Stimulated activated CD8-positive, alpha-beta memory T cell treated with anti-CD3 and anti-CD28 coated beads, Interleukin-15, amount 100 ng/mL, for 4 hours (primary cell): Measurements from ENCODE around the gene CDKAL1.

Experiments
- DNase-seq, 2 donors: peaks; one replicate each; pipeline ENCODE4 v3.0.0-alpha.2; 2020; ENCODE audit warnings: low read depth in 2 of 2

CDKAL1 gene

GRCh38 chr6:21201637-21202350 is 667.5 kb downstream of the CDKAL1 start:
- DNase-seq: no peak

GRCh38 chr6:21202521-21202920 is 668.3 kb downstream of the CDKAL1 start:
- no peak for DNase-seq

GRCh38 chr6:21204951-21205350 is 670.7 kb downstream of the CDKAL1 start:
- DNase-seq: no peak

GRCh38 chr6:21208081-21208795 is 674.0 kb downstream of the CDKAL1 start:
- no peak for DNase-seq

- DNase-seq: no peak
These were observed 674.5 kb downstream of the CDKAL1 start for GRCh38 chr6:21208796-21209186.

GRCh38 chr6:21213492-21213891 is 679.2 kb downstream of the CDKAL1 start:
- DNase-seq: no peak

- DNase-seq: no peak
These were observed 680.6 kb downstream of the CDKAL1 start for GRCh38 chr6:21214738-21215448.

- DNase-seq: no peak
These were observed 685.0 kb downstream of the CDKAL1 start for GRCh38 chr6:21219241-21219640.

GRCh38 chr6:21219856-21220255 is 685.6 kb downstream of the CDKAL1 start:
- no peak for DNase-seq

GRCh38 chr6:21220271-21220987 is 686.2 kb downstream of the CDKAL1 start:
- no peak for DNase-seq

- DNase-seq: no peak
These were observed 688.4 kb downstream of the CDKAL1 start for GRCh38 chr6:21222656-21223055.

- no peak for DNase-seq
These were observed 691.7 kb downstream of the CDKAL1 start for GRCh38 chr6:21225912-21226311.

GRCh38 chr6:21227486-21227885 is 693.2 kb downstream of the CDKAL1 start:
- no peak for DNase-seq

GRCh38 chr6:21228411-21228810 is 694.2 kb downstream of the CDKAL1 start:
- DNase-seq: no peak

GRCh38 chr6:21228876-21229460 is 694.7 kb downstream of the CDKAL1 start:
- no peak for DNase-seq

GRCh38 chr6:21230536-21230935 is 696.3 kb downstream of the CDKAL1 start:
- DNase-seq: no peak

GRCh38 chr6:21235162-21235561 is 700.9 kb downstream of the CDKAL1 start:
- DNase-seq: no peak

GRCh38 chr6:21238208-21238607 is 704.0 kb downstream of the CDKAL1 start:
- no peak for DNase-seq

GRCh38 chr6:21240709-21241108 is 706.5 kb downstream of the CDKAL1 start:
- no peak for DNase-seq

- DNase-seq: no peak
These were observed 707.2 kb downstream of the CDKAL1 start for GRCh38 chr6:21241231-21242130.
